ENCODE results near the gene KPNA3.
A peak's percentile ranks its signal among the peaks of the same experiment; 100 is the strongest.
"Not testable (repeated sequence)": the region's sequence is repeated elsewhere in the genome, so short reads cannot be mapped to it uniquely, and the experiment has no call there.

The KPNA3 gene

DNA sequence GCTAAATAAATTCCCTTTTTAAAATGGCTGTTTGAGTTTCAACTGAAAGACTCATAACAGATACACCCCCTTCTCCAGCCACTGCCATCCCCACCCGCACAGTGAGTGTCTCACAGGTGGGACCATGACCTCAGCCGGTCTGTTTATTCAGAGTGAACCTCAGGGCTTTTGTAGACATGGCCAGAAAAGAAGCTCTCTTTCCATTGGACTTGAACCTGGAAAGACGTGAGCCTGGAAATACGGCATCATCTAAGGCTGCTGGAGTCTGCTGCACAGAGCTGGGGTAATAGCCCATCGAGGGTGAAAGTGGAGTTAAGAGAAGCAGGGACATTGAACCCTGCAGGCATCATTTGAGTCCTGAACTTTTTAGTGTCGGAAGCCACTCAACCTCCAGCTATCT is 15.2 kb upstream of the KPNA3 start:
- DNase-seq (ENCODE audit: low read depth in 2 of 2) = no peak

- no peak for DNase-seq (ENCODE audit: low read depth in 2 of 2)
Measured at GRCh38 chr13:49806126-49806536, 13.6 kb upstream of the KPNA3 start.

GRCh38 chr13:49803047-49803446 is 10.6 kb upstream of the KPNA3 start:
- DNase-seq (ENCODE audit: low read depth in 2 of 2) = not testable (repeated sequence)

GRCh38 chr13:49802426-49802825 is 9.9 kb upstream of the KPNA3 start:
- no peak for DNase-seq (ENCODE audit: low read depth in 2 of 2)

DNA sequence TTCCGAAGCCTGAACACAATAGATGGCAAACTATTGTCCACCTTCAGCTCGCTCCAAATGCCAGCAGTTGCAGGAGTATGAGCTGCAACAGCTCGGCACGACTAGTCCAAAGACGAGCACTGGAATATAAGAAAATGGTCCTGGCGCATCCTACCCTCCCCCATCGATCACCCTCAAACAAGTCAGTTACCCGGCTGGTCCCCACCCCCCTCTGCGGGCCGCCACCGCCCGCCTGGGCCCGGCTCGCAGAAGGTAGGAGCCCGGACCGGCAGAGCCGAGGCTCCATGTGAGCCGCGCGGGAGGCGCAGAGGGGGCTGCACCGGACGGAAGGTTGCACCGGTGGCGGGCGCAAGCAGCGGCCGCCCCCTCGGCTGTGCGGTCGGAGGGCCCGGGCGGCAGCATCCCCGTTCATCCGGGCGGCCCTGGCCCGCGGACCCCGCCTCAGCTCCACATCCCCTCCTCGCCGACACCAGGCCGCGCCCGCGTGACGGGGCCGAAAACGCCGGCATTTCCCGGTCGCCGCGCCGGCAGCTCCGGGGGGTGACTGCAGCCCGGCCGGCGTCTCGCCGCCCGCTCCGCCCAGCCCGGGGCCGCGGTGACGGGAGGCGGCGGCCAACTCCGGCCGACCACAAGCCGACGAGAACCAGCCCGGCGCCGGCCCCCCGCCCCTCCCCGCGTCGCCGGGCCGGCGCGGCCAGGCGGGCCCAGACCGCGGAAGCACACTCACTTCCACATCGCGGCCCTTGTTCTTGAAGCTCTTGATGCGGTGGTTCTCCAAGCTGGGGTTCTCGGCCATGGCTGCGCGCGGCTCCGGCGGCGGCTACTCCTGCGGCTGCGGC is 552 bp downstream of the KPNA3 start:
- DNase-seq (ENCODE audit: low read depth in 2 of 2) = peak; percentile 31 to 32

GRCh38 chr13:49791315-49791710 is 1.2 kb downstream of the KPNA3 start:
- DNase-seq (ENCODE audit: low read depth in 2 of 2) = no peak

- DNase-seq (ENCODE audit: low read depth in 2 of 2) = no peak
Measured at GRCh38 chr13:49789968-49790367, 2.5 kb downstream of the KPNA3 start.

DNA sequence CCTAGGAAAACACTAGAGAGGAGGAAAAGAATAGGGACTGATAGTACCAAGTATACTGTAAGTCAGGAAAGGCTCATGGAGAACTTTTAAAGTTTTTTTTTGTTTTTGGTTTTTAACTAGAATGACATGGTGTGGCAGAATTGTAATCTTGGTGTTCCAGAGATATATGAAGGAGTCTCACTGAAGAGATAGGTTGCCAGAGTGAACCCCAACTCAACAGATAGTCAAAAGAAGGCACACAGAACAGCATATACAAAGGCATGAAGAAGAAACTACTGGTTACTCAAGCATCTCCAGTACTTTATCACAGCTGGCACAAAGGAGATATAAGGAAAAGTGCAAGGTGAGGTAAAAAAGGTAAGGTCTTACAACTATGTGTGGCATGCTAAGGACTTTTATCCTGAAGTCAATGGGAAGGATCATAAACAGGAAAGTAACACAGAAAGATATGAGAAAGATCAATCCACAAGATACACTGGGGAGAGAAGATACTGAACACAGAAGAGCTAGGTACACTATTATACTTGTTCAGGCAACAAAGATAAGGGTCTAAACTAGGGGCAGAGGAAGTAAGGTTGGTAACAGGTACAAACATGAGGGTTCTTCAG is 6.0 kb downstream of the KPNA3 start:
- no peak for DNase-seq (ENCODE audit: low read depth in 2 of 2)

GRCh38 chr13:49784886-49785570 is 7.5 kb downstream of the KPNA3 start:
- DNase-seq (ENCODE audit: low read depth in 2 of 2) = no peak

GRCh38 chr13:49783865-49784264 is 8.6 kb downstream of the KPNA3 start:
- DNase-seq (ENCODE audit: low read depth in 2 of 2) = no peak

DNA sequence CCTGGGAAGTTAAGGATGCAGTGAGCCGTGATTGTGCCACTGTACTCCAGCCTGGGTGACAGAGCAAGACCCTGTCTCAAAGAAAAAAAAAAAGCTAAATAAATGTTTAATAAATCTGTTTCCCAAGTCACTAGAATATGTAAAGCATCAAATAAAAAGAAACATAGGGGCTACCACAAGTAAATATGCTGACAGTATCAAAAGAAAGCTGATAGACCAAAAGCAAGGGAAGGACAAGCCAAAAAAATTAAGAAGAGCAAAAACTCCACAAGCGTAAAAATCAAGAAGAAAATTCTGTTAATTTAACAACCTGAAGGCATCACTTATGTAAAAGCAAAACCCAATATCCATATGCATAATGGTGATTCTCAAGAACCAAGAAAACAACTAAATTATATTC is 9.7 kb downstream of the KPNA3 start:
- DNase-seq (ENCODE audit: low read depth in 2 of 2) = no peak

DNA sequence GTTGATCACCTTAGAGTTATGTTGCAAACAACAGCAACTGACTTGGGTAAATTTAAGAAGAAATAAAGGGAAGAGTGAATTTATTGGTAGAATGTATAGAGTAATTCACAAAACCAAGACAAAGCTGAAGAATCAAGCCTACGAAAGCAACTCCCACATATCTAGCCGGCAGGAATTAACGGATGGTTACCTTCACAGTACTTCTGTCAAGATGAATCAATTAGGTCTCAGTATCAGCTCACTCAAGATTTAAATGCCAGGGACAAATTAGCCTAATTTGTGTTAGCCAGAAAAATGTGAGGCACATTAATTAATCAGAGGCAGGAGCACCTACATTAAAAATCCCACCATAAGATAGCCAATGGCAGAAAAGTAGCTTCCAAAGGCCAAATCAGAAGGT is 10.7 kb downstream of the KPNA3 start:
- no peak for DNase-seq (ENCODE audit: low read depth in 2 of 2)

DNA sequence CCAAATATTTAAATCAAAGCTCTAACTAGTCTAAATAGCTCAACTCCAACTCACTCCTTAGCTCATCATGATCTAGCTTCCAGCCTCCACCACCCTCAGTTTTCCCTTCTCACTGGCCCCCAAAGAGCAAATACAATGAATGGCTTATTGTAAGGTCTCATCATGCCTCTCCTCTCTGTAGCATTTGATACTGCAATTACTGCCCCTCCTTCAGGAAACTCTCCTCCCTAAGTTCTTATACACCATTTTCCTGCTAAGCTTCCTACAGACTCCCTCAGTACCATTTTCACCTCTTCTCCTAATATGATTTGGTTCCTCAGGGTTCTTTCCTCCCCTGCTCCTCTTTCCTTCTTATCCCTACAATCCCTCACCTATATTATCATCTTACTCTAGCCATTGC is 12.8 kb downstream of the KPNA3 start:
- DNase-seq (ENCODE audit: low read depth in 2 of 2) = no peak

DNA sequence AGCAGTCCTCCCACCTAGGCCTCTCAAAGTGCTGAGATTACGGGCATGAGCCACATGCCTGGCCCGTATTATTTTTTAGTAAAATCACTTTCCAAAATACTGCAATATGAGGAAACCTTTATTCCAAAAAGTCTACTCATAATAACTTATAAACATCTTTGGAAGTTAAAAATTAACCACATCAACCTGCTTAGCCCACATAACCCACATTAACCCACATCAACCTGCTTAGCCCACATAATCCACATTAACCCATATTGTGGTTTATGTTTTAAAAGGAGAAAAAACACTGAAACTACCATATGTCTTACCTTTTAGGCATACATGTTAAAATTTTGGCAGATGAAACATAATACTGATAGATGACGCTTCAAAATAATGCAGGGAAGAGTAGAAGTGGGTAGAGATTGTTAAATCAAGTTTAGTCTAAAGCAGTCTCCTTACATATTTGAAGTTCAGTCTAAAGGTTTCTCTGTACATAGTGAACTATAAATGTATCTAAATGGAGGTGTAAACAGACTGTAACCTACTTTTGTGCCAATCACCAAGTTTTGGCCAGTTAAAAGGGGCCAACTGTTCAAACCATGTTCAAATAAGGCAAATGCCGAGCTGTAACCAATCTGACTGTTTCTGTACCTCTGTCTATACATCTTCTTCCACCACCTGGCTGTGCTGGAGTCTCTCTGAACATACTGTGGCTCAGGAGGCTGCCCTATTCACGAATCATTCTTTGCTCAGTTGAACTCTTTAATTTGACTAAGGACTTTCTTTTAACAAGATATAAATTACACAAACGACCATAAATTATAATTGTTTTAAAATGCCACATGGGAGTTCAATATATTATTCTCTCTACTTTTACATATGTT is 14.5 kb downstream of the KPNA3 start:
- DNase-seq (ENCODE audit: low read depth in 2 of 2) = no peak

DNA sequence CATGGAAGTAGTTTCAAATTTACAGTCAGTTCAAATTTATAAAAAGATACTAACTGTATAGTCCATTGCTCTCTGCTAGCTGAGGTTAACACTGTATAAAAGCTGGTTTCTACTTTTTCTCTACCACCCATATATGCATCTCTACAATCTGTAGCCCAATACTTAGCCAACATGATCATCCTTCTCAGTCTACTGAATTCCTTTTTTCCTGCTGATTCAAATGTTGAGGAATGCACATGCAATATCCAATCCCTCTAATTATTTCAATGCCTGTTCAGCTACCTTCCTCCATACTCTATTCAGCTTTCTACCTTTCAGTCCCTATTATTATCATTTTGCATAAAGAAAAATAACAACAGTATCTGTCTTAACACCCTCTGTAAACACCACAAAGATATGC is 15.6 kb downstream of the KPNA3 start:
- no peak for DNase-seq (ENCODE audit: low read depth in 2 of 2)

DNA sequence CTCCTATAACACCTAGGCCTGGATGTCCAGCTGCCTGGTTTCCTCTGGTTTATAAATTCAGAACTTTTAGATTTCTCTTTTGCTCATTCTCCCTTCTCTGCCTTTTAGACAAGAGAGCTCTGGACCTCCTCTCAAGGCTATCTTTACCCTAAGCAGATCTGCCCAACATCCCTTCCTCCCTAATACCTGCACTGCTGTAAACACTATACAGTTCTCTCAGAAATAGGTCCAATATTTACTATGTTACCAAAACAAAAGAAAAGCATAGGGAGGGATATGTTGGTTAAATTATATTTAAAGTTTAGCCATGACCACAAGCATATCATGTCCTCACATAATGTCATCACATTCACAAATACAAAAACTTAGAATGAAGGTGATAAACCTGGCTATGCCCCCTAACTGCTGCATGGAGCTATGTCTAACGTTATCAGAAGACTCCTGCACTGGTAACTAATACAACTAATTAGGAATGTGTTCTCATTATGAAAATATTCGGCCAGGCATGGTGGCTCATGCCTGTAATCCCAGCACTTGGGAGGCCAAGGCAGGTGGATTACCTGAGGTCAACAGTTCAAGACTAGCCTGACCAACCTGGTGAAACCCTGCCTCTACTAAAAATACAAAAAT is 18.0 kb downstream of the KPNA3 start:
- no peak for DNase-seq (ENCODE audit: low read depth in 2 of 2)

GRCh38 chr13:49772828-49773227 is 19.7 kb downstream of the KPNA3 start:
- DNase-seq (ENCODE audit: low read depth in 2 of 2) = no peak

GRCh38 chr13:49761811-49762210 is 30.7 kb downstream of the KPNA3 start:
- DNase-seq (ENCODE audit: low read depth in 2 of 2) = not testable (repeated sequence)

DNA sequence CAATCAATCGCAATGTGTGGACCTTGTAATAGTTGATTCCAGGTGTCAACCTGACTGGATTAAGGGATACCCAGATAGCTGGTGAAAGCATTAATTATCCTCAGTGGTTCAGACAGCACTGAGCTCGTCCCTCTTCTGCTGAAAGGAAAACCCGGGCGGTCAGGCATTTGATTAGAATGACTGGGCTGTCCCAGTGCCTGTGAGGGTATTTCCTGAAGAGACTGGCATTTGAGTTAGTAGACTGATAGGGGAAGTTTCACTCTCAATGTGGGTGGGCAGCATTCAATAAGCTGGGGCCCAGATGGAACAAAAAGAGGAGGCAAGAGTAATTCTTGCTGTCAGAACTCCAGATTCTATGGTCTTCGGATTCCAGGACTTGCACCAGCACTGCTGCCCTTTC is 31.9 kb downstream of the KPNA3 start:
- DNase-seq (ENCODE audit: low read depth in 2 of 2) = no peak

GRCh38 chr13:49759503-49759902 is 33.0 kb downstream of the KPNA3 start:
- no peak for DNase-seq (ENCODE audit: low read depth in 2 of 2)

DNA sequence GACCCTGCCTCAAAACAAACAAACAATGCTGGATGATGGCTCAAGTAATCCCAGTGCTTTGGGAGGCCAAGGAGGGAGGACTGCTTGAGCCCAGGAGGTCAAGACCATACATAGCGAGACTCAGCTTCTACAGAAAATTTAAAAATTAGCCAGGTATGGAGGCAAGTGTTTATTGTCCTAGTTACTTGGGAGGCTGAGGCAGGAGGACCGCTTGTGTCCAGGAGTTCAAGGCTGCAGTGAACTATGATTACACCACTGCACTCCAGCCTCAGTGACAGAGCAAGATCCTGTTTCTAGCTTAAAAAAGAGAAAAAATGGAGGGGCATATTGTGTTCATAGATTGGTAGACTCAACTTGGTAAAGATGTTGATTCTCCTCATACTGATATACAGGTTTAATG is 36.2 kb downstream of the KPNA3 start:
- no peak for DNase-seq (ENCODE audit: low read depth in 2 of 2)
